Measurements from ENCODE around the gene WFDC9.
"Not testable (repeated sequence)": the region's sequence is repeated elsewhere in the genome, so short reads cannot be mapped to it uniquely, and the experiment has no call there.

The WFDC9 gene

DNA sequence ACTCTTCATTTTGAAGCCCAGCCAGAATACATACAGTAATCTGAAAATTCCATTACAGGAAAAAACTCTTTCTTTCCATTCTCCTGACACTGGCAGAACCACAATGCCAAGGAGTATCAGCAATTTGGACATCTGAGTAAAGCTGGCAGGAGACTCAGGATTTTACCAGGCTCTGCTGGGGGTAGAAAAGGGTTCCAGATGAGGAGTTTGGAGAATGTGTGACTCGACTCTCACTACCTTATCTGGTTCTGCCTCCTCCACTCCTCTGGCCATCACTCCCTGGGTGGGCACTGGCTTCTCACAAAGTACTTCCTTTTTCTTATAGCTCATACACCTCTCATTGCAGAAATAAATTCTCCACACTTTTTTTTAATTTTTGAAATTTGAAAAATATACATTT lies 41.4 kb downstream of the WFDC9 start:
- DNase-seq, result no peak

DNA sequence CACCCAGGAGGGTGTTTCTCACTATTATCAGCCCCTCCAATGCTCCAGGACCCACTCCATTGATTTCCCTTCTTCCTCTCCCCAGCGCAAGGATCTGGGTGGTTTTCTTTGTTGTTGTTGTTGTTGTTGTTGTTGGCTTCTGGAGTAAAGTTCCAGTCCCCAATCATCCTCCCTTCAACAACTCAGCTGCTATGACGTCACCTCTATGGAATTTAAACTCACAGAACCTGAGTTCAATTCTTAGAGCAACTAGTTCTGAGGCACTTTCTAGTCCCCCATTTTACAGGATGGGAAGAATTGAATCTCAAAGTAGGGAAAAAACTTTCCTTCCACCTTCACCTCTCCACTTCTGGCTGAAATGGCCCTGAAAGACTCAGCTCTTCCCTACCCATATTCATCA lies 42.3 kb downstream of the WFDC9 start:
- no peak for DNase-seq

DNA sequence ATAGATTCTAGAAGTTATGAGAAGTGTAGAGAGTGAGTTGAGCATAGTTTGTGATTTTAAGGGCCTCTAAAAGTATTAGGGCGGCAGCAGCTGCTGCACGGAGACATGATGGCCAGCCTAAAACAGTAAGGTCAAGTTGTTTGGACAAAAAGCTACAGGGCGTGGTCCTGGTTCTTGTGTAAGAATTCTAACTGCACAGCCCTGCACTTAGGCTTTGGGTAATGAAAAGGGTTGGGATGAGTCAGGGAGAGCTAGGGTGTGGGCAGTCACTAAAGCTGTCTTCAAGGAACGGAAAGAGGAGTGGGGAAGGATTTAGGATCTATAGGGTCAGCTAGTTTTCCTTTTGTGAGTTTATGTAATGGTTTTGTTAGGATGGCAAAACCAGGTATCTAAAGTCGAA lies 45.1 kb downstream of the WFDC9 start:
- not testable (repeated sequence) for DNase-seq

DNA sequence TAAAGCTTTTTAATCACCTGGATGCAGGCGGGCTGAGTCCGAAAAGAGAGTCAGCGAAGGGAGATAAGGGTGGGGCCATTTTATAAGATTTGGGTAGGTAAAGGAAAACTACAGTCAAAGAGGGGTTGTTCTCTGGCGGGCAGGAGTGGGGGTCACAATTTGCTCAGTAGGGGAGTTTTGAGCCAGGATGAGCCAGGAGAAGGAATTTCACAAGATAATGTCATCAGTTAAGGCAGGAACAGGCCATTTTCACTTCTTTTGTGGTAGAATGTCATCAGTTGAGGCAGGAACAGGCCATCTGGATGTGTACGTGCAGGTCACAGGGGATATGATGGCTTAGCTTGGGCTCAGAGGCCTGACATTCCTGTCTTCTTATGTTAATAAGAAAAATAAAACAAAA lies 46.8 kb downstream of the WFDC9 start:
- not testable (repeated sequence) for DNase-seq

DNA sequence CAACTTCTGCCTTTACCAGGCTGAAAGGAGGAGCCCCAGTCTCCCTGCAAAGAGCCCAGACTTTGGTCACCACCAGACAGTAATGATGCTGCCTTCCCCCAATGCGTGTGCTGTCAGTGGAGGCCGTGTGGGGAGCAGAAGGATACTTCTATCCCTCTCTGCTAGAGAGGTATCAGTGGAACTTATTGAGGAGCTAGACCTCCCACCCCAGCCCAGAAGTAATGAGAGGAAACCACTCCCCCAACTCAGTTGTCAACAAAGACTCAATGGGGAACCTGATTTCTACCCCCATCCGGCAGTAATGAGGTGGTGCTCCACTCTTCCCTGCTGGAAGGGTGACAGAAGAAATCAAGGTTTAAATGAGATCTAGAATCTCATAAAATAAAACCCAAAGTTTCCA lies 47.6 kb downstream of the WFDC9 start:
- DNase-seq, result no peak

DNA sequence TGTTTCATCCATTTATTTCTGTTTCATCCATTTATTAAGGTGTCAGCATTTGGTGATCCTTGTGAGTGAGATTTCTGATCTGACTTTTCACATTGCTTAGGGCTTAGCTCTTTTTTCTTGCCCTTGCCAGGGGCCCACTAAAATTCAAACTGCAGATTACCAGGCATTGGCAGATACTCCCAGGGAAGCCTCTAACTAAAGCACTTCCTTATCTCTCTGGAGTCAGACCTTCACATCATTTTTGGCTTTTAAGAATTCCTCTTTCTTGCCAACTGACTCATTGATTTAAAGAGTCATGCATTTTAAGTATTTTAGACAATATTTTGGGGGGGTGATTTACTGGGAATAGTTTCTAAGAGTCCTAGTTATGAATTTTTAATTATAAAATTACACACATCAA lies 49.4 kb downstream of the WFDC9 start:
- DNase-seq, result no peak

DNA sequence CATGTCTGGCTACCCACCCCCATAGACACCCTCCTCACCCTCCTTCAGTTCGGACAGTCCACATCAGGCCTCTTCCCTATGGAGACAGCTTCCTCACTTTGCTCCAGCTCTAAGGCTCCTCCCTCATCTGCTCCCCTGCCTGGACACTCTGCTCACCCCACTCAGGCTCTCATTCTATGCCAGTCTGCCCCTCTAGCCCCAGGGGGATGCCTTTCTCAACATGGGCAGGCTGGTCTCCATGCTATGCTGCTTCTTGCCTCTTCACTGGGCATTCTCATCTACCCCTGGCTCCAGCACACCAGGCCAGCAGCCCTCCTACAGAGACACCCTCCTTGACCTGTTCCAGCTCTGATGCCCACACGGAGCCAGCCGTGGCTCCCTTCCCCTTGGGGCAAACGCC lies 51.9 kb downstream of the WFDC9 start, which contains the start of gene WFDC8:
Gene WFDC8, minus strand, starts transcription at position 101 of the 400 bp plus-strand sequence. Its CDS starts 37 bp downstream, at position 64.
- DNase-seq, result no peak

DNA sequence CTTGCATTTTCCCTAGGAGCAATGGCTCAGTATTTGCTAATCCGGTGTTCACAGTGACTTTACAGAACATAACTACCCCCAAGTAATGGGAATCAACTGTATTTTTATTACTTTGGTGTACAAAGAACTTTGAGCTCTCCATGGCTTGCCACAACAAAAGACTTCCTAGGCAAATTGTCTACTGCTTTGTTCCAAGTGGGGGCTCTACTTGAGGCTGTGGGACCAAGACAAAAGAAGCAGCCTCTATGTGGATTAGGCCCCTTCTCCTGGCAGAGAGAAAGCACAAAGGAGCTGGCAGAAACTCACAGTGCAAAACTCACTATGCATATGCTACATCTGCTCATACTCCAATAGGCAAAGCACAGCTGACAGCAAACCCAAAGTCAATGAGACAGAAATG lies 52.9 kb downstream of the WFDC9 start:
- no peak for DNase-seq

DNA sequence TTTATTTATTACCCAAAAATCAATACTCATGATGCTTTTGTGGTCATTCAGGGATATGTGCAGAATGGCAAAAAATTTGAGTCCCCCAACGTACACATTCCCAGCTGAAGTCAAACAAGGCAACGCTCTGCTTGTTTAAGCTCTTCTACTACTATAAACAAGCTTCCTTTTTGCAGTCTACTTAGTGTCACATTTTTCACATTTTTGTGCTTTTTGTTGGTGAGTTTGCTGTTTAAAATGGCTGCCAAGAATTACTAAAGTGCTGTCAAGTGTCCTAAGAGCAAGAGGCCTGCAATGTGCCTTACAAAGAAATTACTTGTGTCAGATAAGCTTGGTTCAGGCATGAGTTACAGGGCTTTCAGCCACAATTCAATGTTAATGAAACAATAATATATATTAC lies 54.1 kb downstream of the WFDC9 start:
- DNase-seq, result no peak

DNA sequence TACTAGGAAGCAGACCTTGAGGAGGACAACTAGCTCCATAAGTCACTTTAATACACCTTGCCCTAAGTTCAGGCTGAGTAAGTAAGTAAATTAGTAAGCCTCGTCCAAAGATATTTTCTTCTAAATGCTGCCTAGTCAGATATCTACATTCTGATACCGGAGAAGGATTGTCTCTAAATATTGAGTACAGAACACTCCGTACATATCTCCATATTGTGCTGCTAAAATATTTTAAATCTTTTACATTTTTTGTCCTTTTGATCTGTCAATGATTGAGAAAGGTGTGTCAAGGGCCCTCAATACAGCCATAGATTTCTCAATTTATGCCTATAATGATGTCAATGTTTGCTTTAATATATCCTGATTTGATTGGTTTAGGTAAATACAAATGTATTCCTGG lies 55.2 kb downstream of the WFDC9 start:
- no peak for DNase-seq

DNA sequence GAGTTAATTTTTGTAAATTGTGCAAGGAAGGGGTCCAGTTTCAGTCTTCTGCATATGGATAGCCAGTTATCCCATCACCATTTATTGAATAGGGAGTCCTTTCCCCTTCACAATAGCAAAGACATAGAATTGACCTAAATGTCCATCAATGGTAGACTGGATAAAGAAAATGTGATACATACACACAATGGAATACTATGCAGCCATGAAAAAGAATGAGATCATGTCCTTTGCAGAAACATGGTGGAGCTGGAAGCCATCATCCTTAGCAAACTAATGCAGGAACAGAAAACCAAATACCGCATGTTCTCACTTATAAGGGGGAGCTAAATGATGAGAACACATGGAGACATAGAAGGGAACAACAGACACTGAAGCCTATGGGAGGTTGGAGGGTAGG lies 61.4 kb downstream of the WFDC9 start:
- DNase-seq, result not testable (repeated sequence)

DNA sequence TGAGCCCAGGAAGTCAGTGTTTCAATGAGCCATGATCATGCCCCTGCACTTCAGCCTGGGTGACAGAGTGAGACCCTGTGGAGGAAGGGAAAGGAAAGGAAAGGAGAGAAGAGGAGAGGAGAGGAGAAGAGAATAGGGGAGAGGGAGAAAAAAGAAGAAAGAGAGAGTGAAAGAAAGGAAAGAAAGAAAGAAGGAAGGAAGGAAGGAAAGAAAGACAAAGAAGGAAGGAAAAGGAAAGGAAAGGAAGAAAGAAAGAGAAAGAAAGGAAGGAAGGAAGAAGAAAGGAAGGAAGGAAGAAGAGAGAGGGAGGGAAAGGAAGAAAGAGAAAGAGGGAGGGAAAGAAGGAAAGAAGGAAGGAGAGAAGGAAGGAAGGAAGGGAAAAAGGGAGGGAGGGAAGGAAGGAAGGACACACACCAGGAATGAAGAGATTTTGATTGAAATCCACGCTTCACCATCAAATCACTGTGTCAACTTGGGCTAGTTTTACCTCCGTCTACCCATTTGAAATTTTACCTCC lies 66.3 kb downstream of the WFDC9 start:
- DNase-seq, result no peak
